ENCODE results near the gene POLE. TPM values are rescaled to one million over a fixed set of nuclear protein-coding genes. Genes with fewer than 3 reads are reported as not detected.

Gene POLE
- total and polyA plus RNA-seq, 10 of the 15 experiments (the other 5 are each of a cell fraction or from before 2014, with no cell fraction given), result 2.3 to 103 (median 37.1) TPM

DNA sequence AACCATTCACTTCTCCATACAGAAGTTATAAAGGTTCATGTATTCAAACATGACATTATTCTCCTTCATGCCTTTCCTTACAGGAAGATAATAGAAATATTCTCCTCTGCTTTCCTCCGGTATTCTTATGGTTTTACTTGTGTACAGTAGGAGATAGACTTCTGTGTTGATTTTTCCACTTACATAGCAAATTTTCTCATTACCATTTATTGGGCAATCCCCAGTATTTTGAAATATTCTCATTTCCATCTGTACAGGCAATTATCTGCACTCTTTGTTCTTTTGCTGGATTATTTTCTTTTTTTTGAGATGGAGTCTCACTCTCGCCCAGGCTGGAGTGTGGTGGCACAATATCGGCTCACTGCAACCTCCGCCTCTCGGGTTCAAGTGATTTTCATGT lies 11.2 kb upstream of the POLE start:
- Histone ChIP-seq H3K4me2 (ENCODE audit: control insufficient read depth, insufficient read depth) (no peak overlapping the region), H3K9me3 (replicated peaks; ENCODE audit: control insufficient read depth, insufficient read depth, low read length) (no peaks in the 10 kb centered on the region), H3K4me1 (ENCODE audit: control insufficient read depth, insufficient read depth, low read length) (peaks cover 15% of the 10 kb centered on the region), H3K36me3 (ENCODE audit: control insufficient read depth in 2 of 2, insufficient read depth in 2 of 2, low read length in 1 of 2) (peaks cover 7 to 12% of the 10 kb centered on the region in 2 experiments), H3K9ac (ENCODE audit: control insufficient read depth, insufficient read depth, low read length) (no peak overlapping the region), H3K27ac (ENCODE audit: control insufficient read depth, insufficient read depth) (no peak overlapping the region), H3K27me3 (replicated peaks in 1 of 2; ENCODE audit: control insufficient read depth in 2 of 2, insufficient read depth in 2 of 2, low read length in 1 of 2) (no peaks in the 10 kb centered on the region), H3K4me3 (no peak overlapping the region), H2AFZ (ENCODE audit: control insufficient read depth, low read depth, low read length) (no peak overlapping the region), H3K79me2 (ENCODE audit: control insufficient read depth, insufficient read depth, low read length) (peaks cover 5% of the 10 kb centered on the region), H4K20me1 (ENCODE audit: control insufficient read depth, insufficient read depth) (no peaks in the 10 kb centered on the region)
- ChIA-PET SMC1A (ENCODE audit: uncharacterized antibody, unreplicated experiment) (no interaction called here), CTCF (no interaction called here), RAD21 (ENCODE audit: unreplicated experiment) (no interaction called here), POLR2A (no interaction called here)
- BruUV-seq (replicated peaks), result no TSS peak
- intact Hi-C loops (cut with micrococcal nuclease; ENCODE audit: unreplicated experiment), result no loop called here
- TF ChIP-seq PAX5 (IDR thresholded peaks at IDR 0.05; ENCODE audit: borderline replicate concordance, low read depth, low read length) (no peak), ZNF274 (IDR thresholded peaks at IDR 0.05; ENCODE audit: insufficient read depth, insufficient read length) (no peak), CREB1 (IDR thresholded peaks at IDR 0.05; ENCODE audit: low read depth) (no peak), POU2F2 (IDR thresholded peaks at IDR 0.05; ENCODE audit: borderline replicate concordance, low read depth, low read length) (no peak), SIX5 (IDR thresholded peaks at IDR 0.05; ENCODE audit: low read depth, low read length, severe bottlenecking) (no peak), SMARCA5 (IDR thresholded peaks at IDR 0.05) (no peak), SREBF1 (IDR thresholded peaks at IDR 0.05; ENCODE audit: low read length) (no peak), BHLHE40 (IDR thresholded peaks at IDR 0.05; ENCODE audit: borderline replicate concordance in 1 of 2, low read depth in 2 of 2, low read length in 1 of 2) (no peak), MAX (IDR thresholded peaks at IDR 0.05; ENCODE audit: low read depth, low read length) (no peak), MYB (IDR thresholded peaks at IDR 0.05; ENCODE audit: borderline replicate concordance, low read depth, low read length) (no peak), PRDM15 (CRISPR knock-in tag; IDR thresholded peaks at IDR 0.05) (no peak), EP300 (IDR thresholded peaks at IDR 0.05; ENCODE audit: borderline replicate concordance in 1 of 2, control insufficient read depth in 1 of 2, low read depth in 2 of 2, low read length in 2 of 2) (no peak), YBX1 (IDR thresholded peaks at IDR 0.05) (no peak), NR2F1 (conservative IDR thresholded peaks at IDR 0.05) (no peak), NFYB (IDR thresholded peaks at IDR 0.05; ENCODE audit: insufficient read depth, low read depth, low read length) (no peak)
- TF ChIP-seq, protein P1, sequence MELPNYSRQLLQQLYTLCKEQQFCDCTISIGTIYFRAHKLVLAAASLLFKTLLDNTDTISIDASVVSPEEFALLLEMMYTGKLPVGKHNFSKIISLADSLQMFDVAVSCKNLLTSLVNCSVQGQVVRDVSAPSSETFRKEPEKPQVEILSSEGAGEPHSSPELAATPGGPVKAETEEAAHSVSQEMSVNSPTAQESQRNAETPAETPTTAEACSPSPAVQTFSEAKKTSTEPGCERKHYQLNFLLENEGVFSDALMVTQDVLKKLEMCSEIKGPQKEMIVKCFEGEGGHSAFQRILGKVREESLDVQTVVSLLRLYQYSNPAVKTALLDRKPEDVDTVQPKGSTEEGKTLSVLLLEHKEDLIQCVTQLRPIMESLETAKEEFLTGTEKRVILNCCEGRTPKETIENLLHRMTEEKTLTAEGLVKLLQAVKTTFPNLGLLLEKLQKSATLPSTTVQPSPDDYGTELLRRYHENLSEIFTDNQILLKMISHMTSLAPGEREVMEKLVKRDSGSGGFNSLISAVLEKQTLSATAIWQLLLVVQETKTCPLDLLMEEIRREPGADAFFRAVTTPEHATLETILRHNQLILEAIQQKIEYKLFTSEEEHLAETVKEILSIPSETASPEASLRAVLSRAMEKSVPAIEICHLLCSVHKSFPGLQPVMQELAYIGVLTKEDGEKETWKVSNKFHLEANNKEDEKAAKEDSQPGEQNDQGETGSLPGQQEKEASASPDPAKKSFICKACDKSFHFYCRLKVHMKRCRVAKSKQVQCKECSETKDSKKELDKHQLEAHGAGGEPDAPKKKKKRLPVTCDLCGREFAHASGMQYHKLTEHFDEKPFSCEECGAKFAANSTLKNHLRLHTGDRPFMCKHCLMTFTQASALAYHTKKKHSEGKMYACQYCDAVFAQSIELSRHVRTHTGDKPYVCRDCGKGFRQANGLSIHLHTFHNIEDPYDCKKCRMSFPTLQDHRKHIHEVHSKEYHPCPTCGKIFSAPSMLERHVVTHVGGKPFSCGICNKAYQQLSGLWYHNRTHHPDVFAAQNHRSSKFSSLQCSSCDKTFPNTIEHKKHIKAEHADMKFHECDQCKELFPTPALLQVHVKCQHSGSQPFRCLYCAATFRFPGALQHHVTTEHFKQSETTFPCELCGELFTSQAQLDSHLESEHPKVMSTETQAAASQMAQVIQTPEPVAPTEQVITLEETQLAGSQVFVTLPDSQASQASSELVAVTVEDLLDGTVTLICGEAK (IDR thresholded peaks at IDR 0.05; ENCODE audit: borderline replicate concordance), result no peak
- FAIRE-seq (no peak), DNase-seq (ENCODE audit: low read depth, low spot score) (no peak), ATAC-seq (no peak)
- WGBS (ENCODE audit: insufficient coverage, insufficient replicate concordance, low lambda C conversion rate, missing lambda C conversion rate), result 98% methylated on average over 5 of the region's 5 CpGs
- in situ Hi-C loops (cut with MboI), result no loop called here

All from GM12878 (cell line).